PC-9 (cell line): ENCODE measurements around the gene ALDH4A1. TPM values are rescaled to one million over a fixed set of nuclear protein-coding genes. Genes with fewer than 3 reads are reported as not detected.
A peak's percentile ranks its signal among the peaks of the same experiment; 100 is the strongest.

Experiments used
- BruUV-seq: library from RNA; stranded (reverse); fragments of 400-500 nt; replicated peaks from 2 replicates; lab custom pipeline; 2021; lab: Mats Ljungman, UMichigan
- CTCF ChIA-PET: fragments of 300-600 bp; sonication (Branson Sonifier 250); formaldehyde crosslinking; loops from one replicate; lab custom pipeline; 2022; ENCODE audit warnings: antibody characterized with exemption; lab: Charles Lee
- POLR2A ChIA-PET: fragments of 300-600 bp; sonication (Branson Sonifier 250); formaldehyde crosslinking; loops from one replicate; lab custom pipeline; 2022; ENCODE audit warnings: antibody characterized with exemption; ENCODE audit not compliant: unreplicated experiment; lab: Charles Lee
- DNase-seq, 2 experiments: peaks; one replicate each; pipeline versions ENCODE4 v3.0.0 to v3.0.0-alpha.2; 2015 to 2022; ENCODE audit warnings: mixed read lengths in 1 of 2
- H2AFZ ChIP-seq: fragments of 200-600 bp; sonication (generic); 2 replicates; pipeline ENCODE4 v1.8.1; 2017; ENCODE audit warnings: antibody characterized with exemption
- H3F3A ChIP-seq: fragments of 200-600 bp; sonication (generic); 2 replicates; pipeline ENCODE4 v1.8.1; 2017; ENCODE audit warnings: antibody characterized with exemption, mild to moderate bottlenecking, low read depth; ENCODE audit not compliant: insufficient read depth
- H3K27ac ChIP-seq: fragments of 200-600 bp; sonication (generic); 2 replicates; pipeline ENCODE4 v1.6.1; 2016; ENCODE audit warnings: mixed run types
- H3K27me3 ChIP-seq: fragments of 200-600 bp; sonication (generic); 2 replicates; pipeline ENCODE4 v1.6.1; 2016; ENCODE audit warnings: low read depth, mixed run types; ENCODE audit not compliant: insufficient read depth
- H3K36me3 ChIP-seq: fragments of 200-600 bp; sonication (generic); 2 replicates; pipeline ENCODE4 v1.6.1; 2016; ENCODE audit warnings: low read depth, mixed run types
- H3K4me1 ChIP-seq: fragments of 200-600 bp; sonication (generic); replicated peaks from 2 replicates; pipeline ENCODE4 v1.6.1; 2016; ENCODE audit warnings: mixed run types; ENCODE audit not compliant: insufficient read depth
- H3K4me2 ChIP-seq: fragments of 200-600 bp; sonication (generic); 2 replicates; pipeline ENCODE4 v1.6.1; 2017; ENCODE audit warnings: mixed run types
- H3K4me3 ChIP-seq: fragments of 200-600 bp; sonication (generic); 2 replicates; pipeline ENCODE4 v1.6.1; 2016; ENCODE audit warnings: mixed run types
- H3K79me2 ChIP-seq: fragments of 200-600 bp; sonication (generic); 2 replicates; pipeline ENCODE4 v1.6.1; 2017; ENCODE audit warnings: low read depth, mixed run types
- H3K9me2 ChIP-seq: fragments of 200-600 bp; sonication (generic); 2 replicates; pipeline ENCODE4 v1.8.1; 2017; ENCODE audit warnings: mild to moderate bottlenecking; ENCODE audit not compliant: insufficient read depth
- H3K9me3 ChIP-seq: fragments of 200-600 bp; sonication (generic); 2 replicates; pipeline ENCODE4 v1.8.1; 2016; ENCODE audit warnings: low read depth; ENCODE audit not compliant: insufficient read depth
- H4K20me1 ChIP-seq: fragments of 200-600 bp; sonication (generic); 2 replicates; pipeline ENCODE4 v1.8.1; 2017; ENCODE audit not compliant: insufficient read depth
- CTCF ChIP-seq: fragments of 200-600 bp; sonication (generic); conservative IDR thresholded peaks from 2 replicates; pipeline ENCODE4 v1.6.1; 2017; ENCODE audit warnings: mixed run types, antibody characterized with exemption, mild to moderate bottlenecking, moderate library complexity
- EZH2 ChIP-seq: fragments of 200-600 bp; sonication (generic); IDR thresholded peaks from 2 replicates; pipeline ENCODE4 v1.8.0; 2017; ENCODE audit warnings: antibody characterized with exemption, low read depth
- intact Hi-C: fragments of 100-400 bp; cut with micrococcal nuclease; formaldehyde crosslinking; loops from one replicate; pipeline ENCODE4 v1.10.0; 2022; ENCODE audit not compliant: unreplicated experiment
- total RNA-seq: library from RNA; stranded (reverse); gene quantifications from 2 replicates; pipeline ENCODE4 v1.2.3, GENCODE V29; 2021

ALDH4A1 gene
- total RNA-seq, 1 experiment from 2014 or later, result 15.0 TPM

GRCh38 chr1:18932387-18932786 lies 30.0 kb upstream of the ALDH4A1 start:
- no peaks in the 10 kb centered on the region for H3K36me3 ChIP-seq
- 0 out of 2 replicates have a peak overlapping the region, but pooled peaks have one; percentile 27 for H3K27ac ChIP-seq
- H3K4me3 ChIP-seq, result no peak overlapping the region
- POLR2A ChIA-PET, result interaction anchor here (0.5 to 0.6 kb wide), 2 partner anchors 11 to 234 kb away, joined by 3 to 6 read pairs; no protein-coding TSS in a partner anchor
- intact Hi-C loops, result no loop called here
- CTCF ChIA-PET, result interaction anchor here (0.5 to 1.1 kb wide), 3 partner anchors 10 to 1345 kb away, joined by 3 to 4 read pairs (median 3); no protein-coding TSS in a partner anchor
- H3K27me3 ChIP-seq, result no peaks in the 10 kb centered on the region
- H3F3A ChIP-seq, result peaks cover 8% of the 10 kb centered on the region; the same call in 1 of the 2 replicates
- TF ChIP-seq CTCF, result no peak
- TF ChIP-seq EZH2, result no peak
- H3K79me2 ChIP-seq, result peaks cover 49% of the 10 kb centered on the region
- no peaks in the 10 kb centered on the region for H3K9me2 ChIP-seq
- no peaks in the 10 kb centered on the region for H4K20me1 ChIP-seq
- peaks cover 44% of the 10 kb centered on the region for H3K4me1 ChIP-seq
- no TSS peak for BruUV-seq
- H3K4me2 ChIP-seq, result peak overlapping the region; percentile 29
- H3K9me3 ChIP-seq, result no peaks in the 10 kb centered on the region
- H2AFZ ChIP-seq, result no peak overlapping the region
- peak; percentile 48 to 80 for DNase-seq

DNA sequence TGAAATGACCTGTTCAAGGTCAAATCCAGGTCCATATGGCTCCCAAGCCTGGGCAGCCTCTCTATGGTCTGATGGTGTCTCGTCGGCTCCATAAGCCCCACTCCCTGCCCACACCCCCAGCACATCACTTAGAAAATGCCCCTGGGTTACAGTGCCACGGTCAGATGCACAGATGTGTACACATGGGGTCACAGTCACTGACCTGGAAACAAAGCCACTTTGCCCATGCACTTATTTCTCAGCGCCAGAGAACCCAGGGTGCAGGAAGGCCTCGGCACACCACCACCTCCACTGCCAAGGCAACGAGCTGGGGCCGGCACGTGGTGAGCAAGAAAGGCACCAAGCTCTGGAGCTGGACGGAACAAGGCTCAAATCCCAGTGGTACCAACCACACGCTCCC lies 29.4 kb upstream of the ALDH4A1 start:
- H3K9me3 ChIP-seq, result no peaks in the 10 kb centered on the region
- POLR2A ChIA-PET, result interaction anchor here (0.5 to 0.6 kb wide), 2 partner anchors 12 to 234 kb away, joined by 3 to 6 read pairs; no protein-coding TSS in a partner anchor
- H3F3A ChIP-seq, result peaks cover 15% of the 10 kb centered on the region; the same call in 1 of the 2 replicates
- TF ChIP-seq CTCF, result no peak
- no peaks in the 10 kb centered on the region for H4K20me1 ChIP-seq
- no peaks in the 10 kb centered on the region for H3K36me3 ChIP-seq
- no peak overlapping the region for H2AFZ ChIP-seq
- peak overlapping the region; percentile 29 for H3K4me2 ChIP-seq
- no peak overlapping the region for H3K4me3 ChIP-seq
- no peaks in the 10 kb centered on the region for H3K9me2 ChIP-seq
- H3K27ac ChIP-seq, result no peak overlapping the region
- H3K4me1 ChIP-seq, result peaks cover 51% of the 10 kb centered on the region
- H3K79me2 ChIP-seq, result peaks cover 49% of the 10 kb centered on the region
- DNase-seq, result no peak
- no peaks in the 10 kb centered on the region for H3K27me3 ChIP-seq
- CTCF ChIA-PET, result interaction anchor here (0.5 to 1.1 kb wide), 3 partner anchors 10 to 1344 kb away, joined by 3 to 4 read pairs (median 3); no protein-coding TSS in a partner anchor
- BruUV-seq, result no TSS peak
- intact Hi-C loops, result no loop called here

DNA sequence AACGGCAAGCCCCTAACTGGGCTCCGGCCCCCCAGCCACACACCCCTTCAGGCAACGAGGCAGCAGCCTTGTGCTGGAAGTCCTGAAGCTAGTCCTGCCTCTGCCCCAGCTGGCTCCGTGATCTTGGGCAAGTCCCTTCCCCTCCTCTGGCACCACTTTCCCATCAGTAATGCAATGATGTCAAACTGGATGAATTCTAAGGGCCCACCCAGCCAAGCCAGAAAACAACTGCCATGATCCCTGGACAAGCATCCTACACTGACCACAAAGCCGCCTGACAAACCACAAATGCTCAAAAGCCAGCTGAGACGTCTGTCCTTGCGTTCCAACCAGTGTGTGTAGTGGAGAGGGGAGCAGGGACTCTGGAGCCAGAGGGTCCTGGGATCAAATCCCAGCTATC lies 27.3 kb upstream of the ALDH4A1 start:
- Histone ChIP-seq H4K20me1 (no peaks in the 10 kb centered on the region), H3K79me2 (peaks cover 45% of the 10 kb centered on the region)
- CTCF ChIA-PET, result no interaction called here

More for the DNA sequence above, 27.3 kb upstream of the ALDH4A1 start:
- Histone ChIP-seq H3F3A (peaks cover 16% of the 10 kb centered on the region; the same call in 1 of the 2 replicates), H3K9me2 (no peaks in the 10 kb centered on the region), H3K4me3 (no peak overlapping the region), H3K9me3 (no peaks in the 10 kb centered on the region), H3K27me3 (no peaks in the 10 kb centered on the region), H2AFZ (no peak overlapping the region), H3K4me2 (no peak overlapping the region), H3K36me3 (no peaks in the 10 kb centered on the region), H3K4me1 (peaks cover 51% of the 10 kb centered on the region), H3K27ac (no peak overlapping the region)
- TF ChIP-seq CTCF (no peak), EZH2 (no peak)
- POLR2A ChIA-PET, result no interaction called here
- DNase-seq, result no peak
- BruUV-seq, result no TSS peak
- intact Hi-C loops, result no loop called here
